ENCODE data around the gene RBM38. TPM values are rescaled to one million over a fixed set of nuclear protein-coding genes. Genes with fewer than 3 reads are reported as not detected.

Gene RBM38
- total and polyA plus RNA-seq, 2 of the 13 experiments (the other 11 are each of a cell fraction or from before 2014, with no cell fraction given) = 24.2 to 34.2 TPM

DNA sequence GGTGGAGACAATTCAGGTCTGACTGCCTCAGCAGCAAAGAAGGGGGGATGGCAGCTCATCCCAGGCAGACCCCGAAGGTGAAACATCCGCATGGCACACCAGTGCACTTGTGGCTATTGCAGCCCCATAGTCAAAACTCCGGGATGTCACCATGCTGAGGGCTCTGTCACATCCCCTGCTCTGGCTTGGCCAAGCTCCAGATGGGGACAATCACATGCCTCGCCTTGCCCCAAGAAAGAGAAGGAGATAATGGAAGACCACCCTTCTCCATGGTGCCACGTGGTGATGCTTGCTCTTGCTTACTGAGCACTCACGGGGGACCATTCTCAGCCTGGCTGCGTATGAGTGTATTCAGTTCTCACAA, 60.2 kb downstream of the RBM38 start:
- no peak for DNase-seq (ENCODE audit: low spot score)
- no peaks in the 10 kb centered on the region for H3K79me2 ChIP-seq (ENCODE audit: insufficient read depth, low read length)
- in situ Hi-C loops (cut with HindIII; ENCODE audit: extremely low pct_ligation_motif_present, low pct_unique_long_range_greater_than_20kb) = no loop called here
- intact Hi-C loops (cut with micrococcal nuclease; ENCODE audit: unreplicated experiment) = no loop called here
- 51% methylated on average over 7 of the region's 7 CpGs for WGBS (ENCODE audit: low lambda C conversion rate)
- BruUV-seq (replicated peaks) = no TSS peak
- H3K4me3 ChIP-seq (replicated peaks in 1 of 3; ENCODE audit: insufficient read depth in 1 of 3, low read depth in 2 of 3, low read length in 3 of 3) = no peak overlapping the region
- H3K27me3 ChIP-seq (ENCODE audit: control insufficient read depth in 1 of 2, insufficient read depth in 2 of 2, low read length in 2 of 2) = peaks cover 13 to 58% of the 10 kb centered on the region in 2 experiments; a peak in 4 of 5 replicates
- no peak overlapping the region for H3K9ac ChIP-seq (ENCODE audit: insufficient read depth, low read depth, low read length)
- H3K27ac ChIP-seq (ENCODE audit: extremely low read length, insufficient read depth, low read length) = no peak overlapping the region
- no peak overlapping the region for H3K4me2 ChIP-seq (ENCODE audit: low read depth, low read length)
- no peak for TF ChIP-seq SP5 (CRISPR knock-in tag; IDR thresholded peaks at IDR 0.05; ENCODE audit: borderline replicate concordance, low read depth)
- no peak for TF ChIP-seq GZF1 (CRISPR knock-in tag; IDR thresholded peaks at IDR 0.05)
- TF ChIP-seq ZFAT (CRISPR knock-in tag; conservative IDR thresholded peaks at IDR 0.05) = no peak
- no peak for TF ChIP-seq PRPF4 (IDR thresholded peaks at IDR 0.05; ENCODE audit: low read depth, low read length, poor library complexity, severe bottlenecking)
- TF ChIP-seq ZNF326 (CRISPR knock-in tag; IDR thresholded peaks at IDR 0.05; ENCODE audit: borderline replicate concordance) = no peak
- no peak for TF ChIP-seq CENPT (CRISPR knock-in tag; IDR thresholded peaks at IDR 0.05; ENCODE audit: low read depth)
- no peak for TF ChIP-seq ZNF343 (CRISPR knock-in tag; IDR thresholded peaks at IDR 0.05)
- TF ChIP-seq ZNF235 (CRISPR knock-in tag; IDR thresholded peaks at IDR 0.05; ENCODE audit: borderline replicate concordance) = no peak
- no peak for TF ChIP-seq NR2C2 (CRISPR knock-in tag; IDR thresholded peaks at IDR 0.05; ENCODE audit: borderline replicate concordance)
- TF ChIP-seq RORA (CRISPR knock-in tag; IDR thresholded peaks at IDR 0.05) = no peak
- no peak for TF ChIP-seq KDM6A (CRISPR knock-in tag; IDR thresholded peaks at IDR 0.05; ENCODE audit: low read depth)
- no peak for TF ChIP-seq ZNF7 (CRISPR knock-in tag; IDR thresholded peaks at IDR 0.05)
- no peaks in the 10 kb centered on the region for H3K36me3 ChIP-seq (replicated peaks in 1 of 2; ENCODE audit: control insufficient read depth in 1 of 2, insufficient read depth in 2 of 2, low read length in 2 of 2)
- no peaks in the 10 kb centered on the region for H3K9me3 ChIP-seq (ENCODE audit: low read length)
- ChIA-PET CTCF (ENCODE audit: low intra/inter-chr PET ratio, low total read pairs) (no interaction called here), POLR2A (no interaction called here)
- ATAC-seq = no peak
- H3K4me1 ChIP-seq (ENCODE audit: insufficient read depth, low read length) = no peaks in the 10 kb centered on the region
- no peaks in the 10 kb centered on the region for H4K20me1 ChIP-seq (ENCODE audit: insufficient read depth, low read length)
- no peak overlapping the region for H2AFZ ChIP-seq (ENCODE audit: low read length)
- no peak for FAIRE-seq
